Endodermal cell (in vitro differentiated cells): Measurements from ENCODE around the gene TBPL2. TPM values are rescaled to one million over a fixed set of nuclear protein-coding genes. Genes with fewer than 3 reads are reported as not detected.

Experiments used
- DNase-seq: peaks from one replicate; pipeline ENCODE4 v3.0.0-alpha.2; 2017
- H3K27ac ChIP-seq: 2 replicates; pipeline ENCODE4 v1.5.1; 2013; ENCODE audit warnings: mild to moderate bottlenecking, low read depth, low read length, moderate library complexity
- H3K27me3 ChIP-seq: 2 replicates; pipeline ENCODE4 v1.6.1; 2013; ENCODE audit warnings: mild to moderate bottlenecking, low read length, moderate library complexity; ENCODE audit not compliant: insufficient read depth, control insufficient read depth, poor library complexity, severe bottlenecking
- H3K36me3 ChIP-seq: 2 replicates; pipeline ENCODE4 v1.7.0; 2013; ENCODE audit warnings: mild to moderate bottlenecking, low read length, moderate library complexity; ENCODE audit not compliant: control insufficient read depth, insufficient read depth
- H3K4me1 ChIP-seq: one replicate; pipeline ENCODE4 v1.7.0; 2013; ENCODE audit warnings: low read length; ENCODE audit not compliant: control insufficient read depth, insufficient read depth
- H3K4me3 ChIP-seq: 2 replicates; pipeline ENCODE4 v1.5.1; 2013; ENCODE audit warnings: mild to moderate bottlenecking, low read length, moderate library complexity
- H3K9ac ChIP-seq: 2 replicates; pipeline ENCODE4 v1.6.1; 2013; ENCODE audit warnings: mild to moderate bottlenecking, low read length, moderate library complexity; ENCODE audit not compliant: poor library complexity, severe bottlenecking; ENCODE audit errors: extremely low read depth
- H3K9me3 ChIP-seq: 2 replicates; pipeline ENCODE4 v1.6.1; 2013; ENCODE audit warnings: mild to moderate bottlenecking, low read length, moderate library complexity; ENCODE audit not compliant: control insufficient read depth
- H3K27ac Mint-ChIP-seq: 2 replicates; pipeline ENCODE4 v1.8.0; 2020; ENCODE audit warnings: mixed read lengths
- H3K27me3 Mint-ChIP-seq: 2 replicates; pipeline ENCODE4 v1.8.0; 2021; ENCODE audit warnings: mild to moderate bottlenecking, mixed read lengths; ENCODE audit not compliant: insufficient read depth
- H3K36me3 Mint-ChIP-seq: 2 replicates; pipeline ENCODE4 v1.8.0; 2020; ENCODE audit warnings: low read depth, mixed read lengths
- H3K4me1 Mint-ChIP-seq: 2 replicates; pipeline ENCODE4 v1.8.0; 2020; ENCODE audit warnings: mixed read lengths
- H3K4me3 Mint-ChIP-seq: 2 replicates; pipeline ENCODE4 v1.8.0; 2020; ENCODE audit warnings: mild to moderate bottlenecking, moderate library complexity, mixed read lengths
- H3K9me3 Mint-ChIP-seq: 2 replicates; pipeline ENCODE4 v1.8.0; 2020; ENCODE audit warnings: mild to moderate bottlenecking, mixed read lengths
- WGBS, 2 experiments: methylation state at CpG; one replicate each; pipeline versions ENCODE4 v1.1.5 to v1.1.7; 2013; ENCODE audit warnings: missing lambda C conversion rate in 2 of 2, mixed read lengths in 1 of 2; ENCODE audit not compliant: insufficient coverage in 1 of 2, insufficient read length in 1 of 2; 5-methylcytosine and 5-hydroxymethylcytosine counted together
- total RNA-seq, 2 donors: library from RNA; stranded (reverse); fragmentation: NEBNext Ultra II Directional in 1 of 2; extraction: Animal tissue kit (Norgen Biotek cat#: 25700) in 1 of 2; gene quantifications; 2 replicates in 1 of 2; 3 replicates in 1 of 2; pipeline ENCODE4 v1.2.1, GENCODE V29; 2021
- TF ChIP-seq, protein P1 (sequence below): fragments of 200-600 bp; sonication (generic); conservative IDR thresholded peaks from 2 replicates; pipeline ENCODE4 v1.5.0; 2021; ENCODE audit warnings: antibody characterized with exemption, mild to moderate bottlenecking

TBPL2 gene
- total RNA-seq, 2 donors from 2014 or later, result not detected

- Histone ChIP-seq H3K9ac (no peak overlapping the region), H3K27me3 (no peaks in the 10 kb centered on the region), H3K36me3 (no peaks in the 10 kb centered on the region), H3K4me1 (no peaks in the 10 kb centered on the region), H3K4me3 (no peak overlapping the region), H3K9me3 (no peaks in the 10 kb centered on the region), H3K27ac (no peak overlapping the region)
- H3K4me1 Mint-ChIP-seq, result no peaks in the 10 kb centered on the region
- TF ChIP-seq, protein P1, sequence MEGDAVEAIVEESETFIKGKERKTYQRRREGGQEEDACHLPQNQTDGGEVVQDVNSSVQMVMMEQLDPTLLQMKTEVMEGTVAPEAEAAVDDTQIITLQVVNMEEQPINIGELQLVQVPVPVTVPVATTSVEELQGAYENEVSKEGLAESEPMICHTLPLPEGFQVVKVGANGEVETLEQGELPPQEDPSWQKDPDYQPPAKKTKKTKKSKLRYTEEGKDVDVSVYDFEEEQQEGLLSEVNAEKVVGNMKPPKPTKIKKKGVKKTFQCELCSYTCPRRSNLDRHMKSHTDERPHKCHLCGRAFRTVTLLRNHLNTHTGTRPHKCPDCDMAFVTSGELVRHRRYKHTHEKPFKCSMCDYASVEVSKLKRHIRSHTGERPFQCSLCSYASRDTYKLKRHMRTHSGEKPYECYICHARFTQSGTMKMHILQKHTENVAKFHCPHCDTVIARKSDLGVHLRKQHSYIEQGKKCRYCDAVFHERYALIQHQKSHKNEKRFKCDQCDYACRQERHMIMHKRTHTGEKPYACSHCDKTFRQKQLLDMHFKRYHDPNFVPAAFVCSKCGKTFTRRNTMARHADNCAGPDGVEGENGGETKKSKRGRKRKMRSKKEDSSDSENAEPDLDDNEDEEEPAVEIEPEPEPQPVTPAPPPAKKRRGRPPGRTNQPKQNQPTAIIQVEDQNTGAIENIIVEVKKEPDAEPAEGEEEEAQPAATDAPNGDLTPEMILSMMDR, result no peak
- H3K27ac Mint-ChIP-seq, result no peak overlapping the region
- H3K36me3 Mint-ChIP-seq, result no peaks in the 10 kb centered on the region
- no peaks in the 10 kb centered on the region for H3K9me3 Mint-ChIP-seq
- WGBS, 2 experiments, result 93% methylated on average over 4 to 6 of the region's 6 CpGs
- H3K4me3 Mint-ChIP-seq, result no peak overlapping the region
- DNase-seq, result no peak
- H3K27me3 Mint-ChIP-seq, result no peaks in the 10 kb centered on the region
Observed at GRCh38 chr14:55401751-55402150, 38.7 kb downstream of the TBPL2 start.

DNA sequence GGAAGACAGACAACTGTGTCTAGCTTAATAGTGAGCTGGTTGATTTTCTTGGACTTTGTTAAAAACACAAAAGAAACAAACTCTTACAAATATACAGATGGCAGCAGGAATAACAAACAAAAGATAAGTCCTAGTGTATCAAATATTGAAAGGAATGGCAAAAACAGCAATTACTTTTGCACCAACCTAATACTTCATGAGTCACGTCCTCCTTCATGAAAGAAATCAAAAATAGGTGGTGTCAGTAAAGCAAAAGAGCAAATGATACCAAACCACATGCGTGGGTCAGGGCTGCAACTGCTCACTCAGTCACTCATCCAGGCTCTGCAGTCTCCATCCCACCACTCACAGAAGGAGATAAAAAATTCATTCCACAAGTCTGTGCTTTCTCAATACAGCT is 40.6 kb downstream of the TBPL2 start:
- Histone ChIP-seq H3K27me3 (no peaks in the 10 kb centered on the region), H3K36me3 (peaks cover 13% of the 10 kb centered on the region), H3K9me3 (no peaks in the 10 kb centered on the region), H3K4me3 (no peak overlapping the region), H3K9ac (no peak overlapping the region), H3K4me1 (no peaks in the 10 kb centered on the region), H3K27ac (no peak overlapping the region)
- DNase-seq, result no peak
- Mint-ChIP-seq H3K9me3 (no peaks in the 10 kb centered on the region), H3K4me3 (no peak overlapping the region), H3K27ac (no peak overlapping the region), H3K36me3 (peaks cover 4% of the 10 kb centered on the region), H3K27me3 (no peaks in the 10 kb centered on the region), H3K4me1 (no peaks in the 10 kb centered on the region)
- 88 to 100% methylated on average over 2 of the region's 2 CpGs for WGBS, 2 experiments
- TF ChIP-seq, protein P1, result no peak

DNA sequence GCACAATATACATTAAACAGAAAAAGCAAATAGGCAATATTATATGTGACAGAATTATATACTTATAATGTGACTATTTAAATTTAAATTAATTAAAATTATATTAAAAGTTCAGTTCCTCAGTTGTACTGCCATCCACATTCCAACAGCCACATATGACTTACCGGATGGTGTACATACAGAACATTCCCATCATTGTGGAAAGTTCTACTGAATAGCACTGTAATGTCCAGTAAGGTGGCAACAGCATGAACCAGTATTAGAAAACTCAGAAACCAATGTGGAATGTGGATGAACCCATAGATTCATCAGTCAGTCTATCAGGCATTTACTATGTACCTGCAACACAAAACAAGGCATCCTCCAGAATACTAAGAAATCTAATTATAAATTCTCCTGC is 41.2 kb downstream of the TBPL2 start:
- H3K9me3 ChIP-seq, result no peaks in the 10 kb centered on the region
- TF ChIP-seq, protein P1, result no peak
- H3K9me3 Mint-ChIP-seq, result no peaks in the 10 kb centered on the region
- no peaks in the 10 kb centered on the region for H3K4me1 Mint-ChIP-seq
- 100% methylated on average over 1 of the region's 1 CpG for WGBS, 2 experiments
- no peaks in the 10 kb centered on the region for H3K4me1 ChIP-seq
- no peak overlapping the region for H3K9ac ChIP-seq
- H3K36me3 Mint-ChIP-seq, result peaks cover 7% of the 10 kb centered on the region
- no peaks in the 10 kb centered on the region for H3K27me3 Mint-ChIP-seq
- H3K4me3 Mint-ChIP-seq, result no peak overlapping the region
- H3K4me3 ChIP-seq, result no peak overlapping the region
- no peak overlapping the region for H3K27ac ChIP-seq
- H3K27me3 ChIP-seq, result no peaks in the 10 kb centered on the region
- H3K36me3 ChIP-seq, result peaks cover 13% of the 10 kb centered on the region
- DNase-seq, result no peak
- H3K27ac Mint-ChIP-seq, result no peak overlapping the region
